ENCODE data around the gene BAD. TPM values are rescaled to one million over a fixed set of nuclear protein-coding genes. Genes with fewer than 3 reads are reported as not detected.
A peak's percentile ranks its signal among the peaks of the same experiment; 100 is the strongest.
"Not testable (repeated sequence)": the region's sequence is repeated elsewhere in the genome, so short reads cannot be mapped to it uniquely, and the experiment has no call there.

Gene BAD
- total and polyA plus RNA-seq, 8 donors = 40.4 to 343 (median 105) TPM

DNA sequence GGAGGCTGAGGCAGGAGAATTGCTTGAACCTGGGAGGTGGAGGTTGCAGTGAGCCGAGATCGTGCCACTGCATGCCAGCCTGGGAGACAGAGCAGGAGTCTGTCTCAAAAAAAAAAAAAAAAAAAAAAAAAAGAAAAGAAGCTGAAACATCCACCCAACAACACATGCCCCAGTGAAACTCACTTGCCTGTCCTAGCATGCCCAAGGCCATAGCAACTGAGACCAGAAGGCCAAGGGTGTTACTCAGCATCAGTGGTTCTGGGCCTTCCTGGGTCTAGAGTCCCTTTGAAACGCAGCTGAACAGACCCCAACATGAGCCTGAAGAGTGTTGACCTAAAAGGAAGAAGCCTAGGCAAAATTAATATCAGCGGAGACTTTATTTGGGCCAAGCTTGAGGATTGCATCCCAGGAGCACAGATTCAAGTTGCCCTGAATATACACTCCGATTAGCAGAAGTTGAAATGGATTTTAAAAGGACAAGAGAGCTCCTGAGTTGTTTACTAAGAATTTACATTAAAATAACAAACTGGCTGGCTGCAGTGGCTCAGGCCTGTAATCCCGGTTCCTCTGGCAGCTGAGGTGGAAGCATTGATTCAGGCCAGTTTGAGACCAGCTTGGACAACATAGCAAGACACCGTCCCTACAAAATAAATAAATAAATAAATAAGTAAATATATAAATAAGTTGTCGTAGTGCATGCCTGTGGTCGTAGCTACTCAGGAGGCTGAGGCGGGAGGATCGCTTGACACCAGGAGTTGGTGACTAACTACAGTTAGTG, 40.4 kb upstream of the BAD start:
- H3K4me3 ChIP-seq = no peak overlapping the region
- H3K27ac ChIP-seq = no peak overlapping the region
- intact Hi-C loops (cut with DNase I; ENCODE audit: low total_unique reads) = no loop called here
- WGBS, 5 donors = 71 to 87% (median 79%) methylated on average over 10 to 11 of the region's 11 CpGs
- peaks cover 5 to 45% (median 39%) of the 10 kb centered on the region in 4 donors for H3K4me1 ChIP-seq
- DNase-seq = no peak
- no peaks in the 10 kb centered on the region for H3K27me3 ChIP-seq
- peaks cover 14 to 33% (median 28%) of the 10 kb centered on the region in 4 donors for H3K36me3 ChIP-seq
- TF ChIP-seq EP300 (IDR thresholded peaks at IDR 0.05) (no peak), POLR2A (IDR thresholded peaks at IDR 0.05) (no peak), POLR2AphosphoS5 (IDR thresholded peaks at IDR 0.05) (no peak)
- TF ChIP-seq, protein P1, sequence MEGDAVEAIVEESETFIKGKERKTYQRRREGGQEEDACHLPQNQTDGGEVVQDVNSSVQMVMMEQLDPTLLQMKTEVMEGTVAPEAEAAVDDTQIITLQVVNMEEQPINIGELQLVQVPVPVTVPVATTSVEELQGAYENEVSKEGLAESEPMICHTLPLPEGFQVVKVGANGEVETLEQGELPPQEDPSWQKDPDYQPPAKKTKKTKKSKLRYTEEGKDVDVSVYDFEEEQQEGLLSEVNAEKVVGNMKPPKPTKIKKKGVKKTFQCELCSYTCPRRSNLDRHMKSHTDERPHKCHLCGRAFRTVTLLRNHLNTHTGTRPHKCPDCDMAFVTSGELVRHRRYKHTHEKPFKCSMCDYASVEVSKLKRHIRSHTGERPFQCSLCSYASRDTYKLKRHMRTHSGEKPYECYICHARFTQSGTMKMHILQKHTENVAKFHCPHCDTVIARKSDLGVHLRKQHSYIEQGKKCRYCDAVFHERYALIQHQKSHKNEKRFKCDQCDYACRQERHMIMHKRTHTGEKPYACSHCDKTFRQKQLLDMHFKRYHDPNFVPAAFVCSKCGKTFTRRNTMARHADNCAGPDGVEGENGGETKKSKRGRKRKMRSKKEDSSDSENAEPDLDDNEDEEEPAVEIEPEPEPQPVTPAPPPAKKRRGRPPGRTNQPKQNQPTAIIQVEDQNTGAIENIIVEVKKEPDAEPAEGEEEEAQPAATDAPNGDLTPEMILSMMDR (IDR thresholded peaks at IDR 0.05) = no peak
- H3K9me3 ChIP-seq = no peaks in the 10 kb centered on the region

- H3K27me3 ChIP-seq; H3K4me3 ChIP-seq; DNase-seq; intact Hi-C loops (cut with DNase I; ENCODE audit: low total_unique reads); H3K9me3 ChIP-seq: not testable (repeated sequence)
- 84 to 96% (median 88%) methylated on average over 4 of the region's 4 CpGs; no CpG with 5 or more reads in 1 of the 5 donors for WGBS, 5 donors
- H3K4me1 ChIP-seq = peaks cover 13 to 45% (median 39%) of the 10 kb centered on the region in 4 donors
- peak overlapping the region in 1 of 5 donors; percentile 11 for H3K27ac ChIP-seq
- peaks cover 14 to 33% (median 28%) of the 10 kb centered on the region in 4 donors for H3K36me3 ChIP-seq
Observed at GRCh38 chr11:64323984-64324383, 39.5 kb upstream of the BAD start.

- Histone ChIP-seq H3K27ac (peak overlapping the region in 1 of 5 donors; percentile 11), H3K4me1 (peaks cover 18 to 47% (median 43%) of the 10 kb centered on the region in 4 donors), H3K36me3 (peaks cover 14 to 33% (median 28%) of the 10 kb centered on the region in 4 donors), H3K27me3 (no peaks in the 10 kb centered on the region), H3K9me3 (no peaks in the 10 kb centered on the region), H3K4me3 (no peak overlapping the region)
- TF ChIP-seq, protein P1 (IDR thresholded peaks at IDR 0.05) = no peak
- no peak for TF ChIP-seq POLR2AphosphoS5 (IDR thresholded peaks at IDR 0.05)
- TF ChIP-seq EP300 (IDR thresholded peaks at IDR 0.05) = no peak
- no peak for TF ChIP-seq POLR2A (IDR thresholded peaks at IDR 0.05)
- WGBS, 5 donors = 73 to 80% (median 78%) methylated on average over 5 of the region's 5 CpGs
- intact Hi-C loops (cut with DNase I; ENCODE audit: low total_unique reads) = no loop called here
- no peak for DNase-seq
Observed at GRCh38 chr11:64323373-64323772, 38.9 kb upstream of the BAD start.

- peaks cover 14 to 33% (median 28%) of the 10 kb centered on the region in 4 donors for H3K36me3 ChIP-seq
- 86 to 96% (median 87%) methylated on average over 7 of the region's 7 CpGs for WGBS, 5 donors
- DNase-seq = peak in 1 of 2 donors; percentile 4
- peak overlapping the region in 2 of 5 donors; percentile 98 to 99 for H3K27ac ChIP-seq
- H3K4me1 ChIP-seq = peaks cover 18 to 47% (median 44%) of the 10 kb centered on the region in 4 donors
- intact Hi-C loops (cut with DNase I; ENCODE audit: low total_unique reads) = no loop called here
- no peak for TF ChIP-seq EP300 (IDR thresholded peaks at IDR 0.05)
- H3K4me3 ChIP-seq = no peak overlapping the region
- no peaks in the 10 kb centered on the region for H3K27me3 ChIP-seq
- no peaks in the 10 kb centered on the region for H3K9me3 ChIP-seq
Observed at GRCh38 chr11:64322925-64323260, 38.4 kb upstream of the BAD start.

DNA sequence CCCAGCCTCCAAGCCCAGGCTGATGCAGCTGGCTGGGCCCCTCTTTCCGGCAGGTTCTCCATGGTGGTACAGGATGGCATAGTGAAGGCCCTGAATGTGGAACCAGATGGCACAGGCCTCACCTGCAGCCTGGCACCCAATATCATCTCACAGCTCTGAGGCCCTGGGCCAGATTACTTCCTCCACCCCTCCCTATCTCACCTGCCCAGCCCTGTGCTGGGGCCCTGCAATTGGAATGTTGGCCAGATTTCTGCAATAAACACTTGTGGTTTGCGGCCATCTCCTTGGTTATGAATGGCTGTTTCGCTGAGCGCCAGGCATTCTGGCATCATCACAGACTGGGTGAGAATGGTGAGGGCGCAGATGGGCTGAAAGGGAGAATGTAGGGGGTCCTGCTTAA, 37.1 kb upstream of the BAD start:
- 36 to 81% (median 48%) methylated on average over 5 of the region's 5 CpGs for WGBS, 5 donors
- Histone ChIP-seq H3K4me3 (no peak overlapping the region), H3K4me1 (peaks cover 22 to 54% (median 49%) of the 10 kb centered on the region in 4 donors), H3K27ac (peak overlapping the region; percentile 84 to 99 (median 95)), H3K36me3 (peaks cover 14 to 33% (median 28%) of the 10 kb centered on the region in 4 donors), H3K27me3 (no peaks in the 10 kb centered on the region), H3K9me3 (no peaks in the 10 kb centered on the region)
- intact Hi-C loops (cut with DNase I; ENCODE audit: low total_unique reads) = no loop called here
- peak; percentile 81 to 87 for DNase-seq
- TF ChIP-seq, protein P1 (IDR thresholded peaks at IDR 0.05) = no peak
- TF ChIP-seq POLR2A (IDR thresholded peaks at IDR 0.05) (no peak), POLR2AphosphoS5 (IDR thresholded peaks at IDR 0.05) (peak in 2 of 3 donors; percentile 64 to 75), EP300 (IDR thresholded peaks at IDR 0.05) (no peak)

Measured in stomach (tissue), 9 donors.